MCF 10A (cell line): Measurements from ENCODE around the gene SNCB. TPM values are rescaled to one million over a fixed set of nuclear protein-coding genes. Genes with fewer than 3 reads are reported as not detected.

ENCODE experiments used
- BruUV-seq: library from RNA; stranded (reverse); fragments of 400-500 nt; replicated peaks from 2 replicates; lab custom pipeline; 2021; lab: Mats Ljungman, UMichigan
- CTCF ChIA-PET: fragments of 300-600 bp; sonication (Branson Sonifier 250); formaldehyde crosslinking; extraction: SDS; loops from one replicate; lab custom pipeline; 2021; ENCODE audit warnings: antibody characterized with exemption, inconsistent platforms; lab: Yijun Ruan, JAX
- POLR2A ChIA-PET: fragments of 300-600, 350-650 bp; sonication (Branson Sonifier 250); formaldehyde crosslinking; extraction: SDS; loops from one replicate; lab custom pipeline; 2020; ENCODE audit warnings: antibody characterized with exemption, inconsistent platforms; lab: Yijun Ruan, JAX
- DNase-seq: peaks from one replicate; pipeline ENCODE4 v3.0.0-alpha.2; 2018; ENCODE audit not compliant: unreplicated experiment
- H3K27ac Mint-ChIP-seq: one replicate; pipeline ENCODE4 v1.8.0; 2022; ENCODE audit warnings: mild to moderate bottlenecking, low read depth, mixed read lengths; ENCODE audit not compliant: unreplicated experiment
- H3K27me3 Mint-ChIP-seq: one replicate; pipeline ENCODE4 v1.8.0; 2022; ENCODE audit warnings: mixed read lengths; ENCODE audit not compliant: insufficient read depth, unreplicated experiment
- H3K36me3 Mint-ChIP-seq: one replicate; pipeline ENCODE4 v1.8.0; 2022; ENCODE audit warnings: mild to moderate bottlenecking, moderate library complexity, mixed read lengths; ENCODE audit not compliant: insufficient read depth, unreplicated experiment
- H3K4me1 Mint-ChIP-seq: one replicate; pipeline ENCODE4 v1.8.0; 2022; ENCODE audit warnings: mixed read lengths; ENCODE audit not compliant: insufficient read depth, unreplicated experiment
- H3K4me3 Mint-ChIP-seq: one replicate; pipeline ENCODE4 v1.8.0; 2022; ENCODE audit warnings: mild to moderate bottlenecking, moderate library complexity, mixed read lengths; ENCODE audit not compliant: unreplicated experiment
- H3K9me3 Mint-ChIP-seq: one replicate; pipeline ENCODE4 v1.8.0; 2022; ENCODE audit warnings: mixed read lengths; ENCODE audit not compliant: unreplicated experiment
- CTCF ChIP-seq: fragments of 200-600 bp; IDR thresholded peaks from one replicate; pipeline ENCODE4 v1.8.0; 2022; ENCODE audit warnings: antibody characterized with exemption, mild to moderate bottlenecking; ENCODE audit not compliant: unreplicated experiment
- intact Hi-C: fragments of 100-400 bp; cut with micrococcal nuclease; formaldehyde crosslinking; loops from 2 replicates; pipeline ENCODE4 v1.14.1; 2022
- total RNA-seq: library from RNA; stranded (reverse); gene quantifications from 2 replicates; pipeline ENCODE4 v1.2.3, GENCODE V29; 2022

Gene SNCB
- total RNA-seq, 1 experiment from 2014 or later, result not detected

- TF ChIP-seq CTCF, result no peak
- Mint-ChIP-seq H3K27ac (peak overlapping the region; percentile 76), H3K4me1 (peaks cover 13% of the 10 kb centered on the region), H3K4me3 (no peak overlapping the region), H3K9me3 (no peaks in the 10 kb centered on the region), H3K27me3 (no peaks in the 10 kb centered on the region), H3K36me3 (no peaks in the 10 kb centered on the region)
- DNase-seq, result no peak
- intact Hi-C loops, result loop anchor here (5.0 kb wide), 1 partner anchor 88 kb away; no protein-coding TSS in a partner anchor
- ChIA-PET POLR2A (interaction anchor here (0.7 kb wide), 2 partner anchors 39 to 219 kb away, joined by 3 to 4 read pairs; no protein-coding TSS in a partner anchor), CTCF (interaction anchor here (0.9 to 9.4 kb wide), 2 partner anchors 14 to 70 kb away, joined by 4 to 122 read pairs; no protein-coding TSS in a partner anchor)
- no TSS peak for BruUV-seq
These were observed 14.7 kb upstream of the SNCB start for GRCh38 chr5:176644878-176645670.

GRCh38 chr5:176644294-176644693, 14.0 kb upstream of the SNCB start:
- no peak for DNase-seq
- H3K9me3 Mint-ChIP-seq, result no peaks in the 10 kb centered on the region
- TF ChIP-seq CTCF, result no peak
- intact Hi-C loops, result no loop called here
- CTCF ChIA-PET, result interaction anchor here (1.3 to 9.4 kb wide), 3 partner anchors 15 to 71 kb away, joined by 3 to 122 read pairs (median 8); no protein-coding TSS in a partner anchor
- POLR2A ChIA-PET, result interaction anchor here (0.7 kb wide), 1 partner anchor 218 kb away, joined by 3 read pairs; no protein-coding TSS in a partner anchor
- H3K4me3 Mint-ChIP-seq, result no peak overlapping the region
- H3K27ac Mint-ChIP-seq, result no peak overlapping the region
- BruUV-seq, result no TSS peak
- H3K4me1 Mint-ChIP-seq, result peaks cover 9% of the 10 kb centered on the region
- H3K36me3 Mint-ChIP-seq, result no peaks in the 10 kb centered on the region
- no peaks in the 10 kb centered on the region for H3K27me3 Mint-ChIP-seq

GRCh38 chr5:176643491-176644219, 13.3 kb upstream of the SNCB start:
- Mint-ChIP-seq H3K4me1 (peaks cover 5% of the 10 kb centered on the region), H3K27ac (no peak overlapping the region), H3K9me3 (no peaks in the 10 kb centered on the region), H3K27me3 (no peaks in the 10 kb centered on the region), H3K36me3 (no peaks in the 10 kb centered on the region), H3K4me3 (no peak overlapping the region)
- CTCF ChIA-PET, result interaction anchor here (0.6 to 9.4 kb wide), 4 partner anchors 15 to 70 kb away, joined by 3 to 122 read pairs (median 6); no protein-coding TSS in a partner anchor
- DNase-seq, result no peak
- POLR2A ChIA-PET, result no interaction called here
- no TSS peak for BruUV-seq
- no peak for TF ChIP-seq CTCF
- intact Hi-C loops, result no loop called here
